LNCaP clone FGC (cell line): ENCODE data around the gene DVL1.

Experiments
- DNase-seq: peaks from one replicate; pipeline ENCODE4 v3.0.0-alpha.2; 2011; ENCODE audit warnings: low read depth
- H3K4me3 ChIP-seq: 2 replicates; pipeline ENCODE4 v1.5.1; 2011; ENCODE audit warnings: mild to moderate bottlenecking, low read depth, low read length, control low read depth
- CTCF ChIP-seq: IDR thresholded peaks from 2 replicates; pipeline ENCODE4 v1.5.1; 2012; ENCODE audit warnings: mild to moderate bottlenecking; ENCODE audit not compliant: control insufficient read depth, insufficient read depth; ENCODE audit errors: extremely low read depth

DVL1 gene

GRCh38 chr1:1340791-1341548 is 8.2 kb downstream of the DVL1 start:
- DNase-seq, result no peak
- H3K4me3 ChIP-seq, result no peak overlapping the region
- TF ChIP-seq CTCF, result no peak

GRCh38 chr1:1340185-1340584 is 9.0 kb downstream of the DVL1 start:
- no peak for TF ChIP-seq CTCF
- no peak for DNase-seq
- H3K4me3 ChIP-seq, result no peak overlapping the region

- DNase-seq, result no peak
- no peak for TF ChIP-seq CTCF
- H3K4me3 ChIP-seq, result no peak overlapping the region
These were observed 10.9 kb downstream of the DVL1 start for GRCh38 chr1:1338278-1338677.

- no peak for DNase-seq
- H3K4me3 ChIP-seq, result no peak overlapping the region
- TF ChIP-seq CTCF, result no peak
These were observed 11.4 kb downstream of the DVL1 start for GRCh38 chr1:1337793-1338147.

- DNase-seq, result no peak
- TF ChIP-seq CTCF, result no peak
- H3K4me3 ChIP-seq, result no peak overlapping the region
These were observed 12.1 kb downstream of the DVL1 start for GRCh38 chr1:1336931-1337792.

- no peak for DNase-seq
- no peak for TF ChIP-seq CTCF
- H3K4me3 ChIP-seq, result no peak overlapping the region
These were observed 12.8 kb downstream of the DVL1 start for GRCh38 chr1:1336446-1336845.
